Limb (tissue), 2 donors: Measurements from ENCODE around the gene TRIM3.
"Not testable (repeated sequence)": the region's sequence is repeated elsewhere in the genome, so short reads cannot be mapped to it uniquely, and the experiment has no call there.

ENCODE experiments used
- DNase-seq, 2 donors: peaks; one replicate each; pipeline ENCODE4 v3.0.0-alpha.2; 2016; ENCODE audit errors: extremely low spot score in 2 of 2

TRIM3 gene

DNA sequence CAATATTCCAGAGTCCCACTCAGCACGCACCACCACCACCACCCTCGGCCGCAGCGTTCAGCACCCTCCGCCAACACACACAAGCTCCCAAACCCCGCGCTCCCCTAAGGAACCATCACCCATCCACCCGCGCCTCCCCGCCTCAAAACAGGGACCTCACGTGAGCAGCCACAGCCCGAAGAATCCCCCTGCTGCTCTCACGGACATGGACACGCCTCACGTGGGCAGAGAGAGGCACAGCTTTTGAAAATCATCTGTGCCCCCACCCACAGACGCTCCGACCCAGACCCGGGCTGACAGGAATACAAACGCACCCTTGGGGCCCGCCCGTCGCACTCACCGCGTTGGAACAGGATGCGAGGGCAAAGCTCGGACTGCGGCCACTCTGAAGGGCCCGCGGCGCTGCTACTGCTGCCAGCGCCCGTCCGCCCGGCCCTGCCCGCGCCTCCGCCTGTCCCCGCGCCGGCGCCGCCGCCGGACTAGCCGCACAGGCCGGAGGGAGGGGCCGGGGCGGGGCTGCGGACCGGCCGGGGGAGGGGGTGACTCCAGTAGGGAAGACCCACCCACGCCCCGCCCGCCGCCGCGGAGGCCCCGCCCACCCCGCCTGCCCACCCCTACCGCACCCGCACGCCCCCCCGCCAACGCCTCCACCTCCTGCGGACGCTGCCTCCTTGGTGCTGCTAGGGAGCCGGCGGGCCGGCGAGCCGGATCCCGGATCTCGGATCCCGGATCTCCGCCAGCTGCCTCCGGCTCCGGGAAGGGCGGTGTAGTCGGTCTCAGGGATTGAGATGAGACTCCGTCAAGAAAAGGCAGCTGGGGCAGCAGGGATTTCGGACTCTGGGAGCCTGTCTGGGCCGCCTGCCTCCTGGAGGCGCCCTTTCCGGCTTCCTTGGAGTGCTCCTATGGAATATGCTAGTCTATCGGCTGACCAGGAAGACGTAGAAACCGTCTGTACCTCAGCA, at the start of gene TRIM3:
Gene TRIM3 (minus strand): TSS at position 491 of the 962 bp plus-strand sequence. CDS start 8,246 bp downstream, outside the sequence.
- DNase-seq, result peak; percentile 88 to 98

DNA sequence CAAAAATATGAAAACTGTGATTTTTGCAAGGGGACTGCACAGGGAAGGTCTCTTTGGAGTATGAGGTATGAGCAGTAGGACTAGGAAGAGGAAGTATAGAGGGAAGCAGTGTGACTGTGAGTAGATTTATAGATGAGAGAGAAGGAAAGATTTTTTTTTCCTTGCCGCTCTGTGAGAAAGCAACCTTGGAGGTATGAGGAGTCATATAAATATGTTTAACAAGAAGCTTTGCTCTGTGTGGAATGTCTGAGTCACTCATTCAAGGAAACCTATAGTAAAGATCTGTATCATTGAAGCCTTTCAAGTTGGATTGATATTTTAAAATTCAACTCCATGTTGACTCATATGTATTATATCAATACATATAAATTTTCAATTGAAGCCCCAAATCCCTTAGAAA, 49.5 kb upstream of the TRIM3 start:
- no peak for DNase-seq

DNA sequence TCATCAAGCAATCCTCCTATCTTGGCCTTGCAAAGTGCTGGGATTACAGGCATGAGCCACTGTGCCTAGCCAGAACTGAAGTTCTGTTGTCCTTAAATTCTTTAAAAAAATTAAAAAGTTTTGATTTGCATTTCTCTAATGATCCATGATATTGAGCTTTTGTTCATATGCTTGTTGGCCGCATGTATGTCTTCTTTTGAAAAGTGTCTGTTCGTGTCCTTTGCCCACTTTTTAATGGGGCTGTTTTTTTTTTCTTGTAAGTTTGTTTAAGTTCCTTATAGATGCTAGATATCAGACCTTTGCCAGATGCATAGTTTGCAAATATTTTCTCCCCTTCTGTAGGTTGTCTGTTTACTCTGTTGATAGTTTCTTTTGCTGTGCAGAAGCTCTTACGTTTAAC, 48.2 kb upstream of the TRIM3 start:
- DNase-seq, result not testable (repeated sequence)

DNA sequence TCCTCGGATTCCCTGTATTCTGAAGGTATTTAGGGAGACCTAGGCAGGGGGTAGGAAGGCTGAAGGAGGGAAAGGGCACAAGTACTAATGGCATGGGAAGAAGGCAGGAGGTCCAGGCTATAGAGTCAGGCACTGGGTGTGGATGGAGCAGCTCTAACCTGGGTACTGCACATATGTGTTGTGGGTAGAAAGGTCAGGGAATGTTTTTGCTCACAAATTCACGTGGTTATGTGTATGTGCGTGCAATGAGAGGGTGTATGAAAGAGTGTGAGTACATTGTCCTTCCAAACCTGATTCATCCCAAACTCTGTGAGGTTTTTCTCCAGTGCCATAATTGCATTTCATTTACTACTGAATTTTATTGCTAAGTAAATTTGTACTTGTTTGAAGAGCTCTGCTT, 46.5 kb upstream of the TRIM3 start:
- no peak for DNase-seq

DNA sequence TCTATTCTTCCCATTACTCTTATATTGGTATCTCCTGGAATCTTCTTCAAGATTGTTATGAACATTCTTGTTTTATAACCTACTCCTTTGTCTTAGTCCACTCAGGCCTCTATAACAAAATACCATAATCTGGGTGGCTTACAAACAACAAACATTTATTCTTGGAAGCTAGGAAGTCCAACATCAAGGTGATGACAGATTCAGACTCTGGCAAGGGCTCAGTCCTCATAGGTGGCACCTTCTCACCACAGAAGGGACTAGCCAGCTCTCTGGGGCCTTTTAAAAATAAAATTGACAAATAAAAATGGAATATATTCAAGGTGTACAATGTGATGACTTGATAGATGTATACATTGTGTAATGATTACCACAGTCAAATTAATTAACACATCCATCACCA, 43.1 kb upstream of the TRIM3 start:
- DNase-seq, result no peak

DNA sequence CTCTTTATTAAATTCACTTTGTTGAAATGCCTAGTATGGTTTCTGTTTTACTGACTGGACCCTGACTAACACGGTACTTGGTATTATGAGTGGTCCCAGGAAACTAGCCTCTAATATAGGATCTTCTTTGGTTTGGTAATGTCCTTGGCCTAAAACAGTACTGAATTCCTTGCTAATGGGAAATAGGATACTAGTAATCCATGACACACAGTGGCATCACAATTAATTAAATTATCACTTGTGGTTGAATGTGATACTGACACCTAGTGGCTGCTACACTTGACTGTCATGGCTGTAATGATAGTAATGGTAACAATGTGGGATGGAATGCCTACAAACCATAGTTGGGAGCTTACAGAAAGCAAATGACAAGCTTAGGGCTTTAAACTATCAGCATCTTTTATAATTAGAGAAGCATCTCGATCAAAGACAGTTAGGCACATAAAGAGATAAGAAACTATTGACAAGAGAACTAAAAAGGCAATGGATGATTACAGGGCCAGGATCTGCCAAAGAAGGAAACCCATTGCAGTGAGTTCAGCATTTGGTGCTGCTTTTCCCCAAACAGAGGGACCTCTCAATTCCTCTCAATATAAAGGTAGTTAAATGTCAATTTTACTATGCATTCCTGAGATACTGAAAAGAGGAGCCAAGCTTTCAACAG, 32.0 kb upstream of the TRIM3 start:
- DNase-seq, result peak in 1 of 2 donors; percentile 25

DNA sequence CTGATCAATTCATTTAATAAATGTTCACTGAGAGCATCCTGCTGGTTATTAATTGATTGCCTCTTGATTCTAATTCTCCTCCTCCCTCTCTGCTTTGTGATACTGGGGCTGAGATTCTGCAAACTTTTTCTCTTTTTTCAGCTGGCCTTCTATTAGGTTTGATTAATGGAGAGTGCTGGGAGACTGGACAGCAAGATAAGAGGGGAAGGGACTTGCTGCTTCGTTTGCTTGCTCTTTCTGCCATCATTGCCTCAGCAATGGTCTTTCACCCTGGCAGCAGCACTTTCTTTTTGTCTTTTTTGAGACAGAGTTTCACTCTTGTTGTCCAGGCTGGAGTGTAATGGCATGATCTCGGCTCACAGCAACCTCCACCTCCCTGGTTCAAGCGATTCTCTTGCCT, 30.4 kb upstream of the TRIM3 start:
- DNase-seq, result no peak

DNA sequence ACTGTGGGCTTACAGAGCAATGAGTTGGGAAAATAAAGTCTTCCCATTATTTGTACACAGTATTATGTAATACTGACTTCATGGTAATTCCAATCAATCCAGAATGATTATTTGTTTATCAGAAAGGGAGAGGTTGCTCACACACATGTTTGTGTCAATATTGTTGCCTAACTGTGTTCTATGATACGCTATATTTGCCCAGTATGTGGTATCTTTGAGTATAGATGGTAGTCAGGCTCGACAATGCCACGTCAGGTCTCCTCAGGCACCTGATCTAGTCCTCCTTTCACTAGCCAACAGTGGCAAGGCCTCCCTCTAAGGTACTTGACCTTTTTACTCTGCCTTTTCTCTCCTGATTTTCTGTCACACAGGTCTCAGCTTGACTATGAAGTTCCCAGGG, 28.6 kb upstream of the TRIM3 start:
- no peak for DNase-seq

DNA sequence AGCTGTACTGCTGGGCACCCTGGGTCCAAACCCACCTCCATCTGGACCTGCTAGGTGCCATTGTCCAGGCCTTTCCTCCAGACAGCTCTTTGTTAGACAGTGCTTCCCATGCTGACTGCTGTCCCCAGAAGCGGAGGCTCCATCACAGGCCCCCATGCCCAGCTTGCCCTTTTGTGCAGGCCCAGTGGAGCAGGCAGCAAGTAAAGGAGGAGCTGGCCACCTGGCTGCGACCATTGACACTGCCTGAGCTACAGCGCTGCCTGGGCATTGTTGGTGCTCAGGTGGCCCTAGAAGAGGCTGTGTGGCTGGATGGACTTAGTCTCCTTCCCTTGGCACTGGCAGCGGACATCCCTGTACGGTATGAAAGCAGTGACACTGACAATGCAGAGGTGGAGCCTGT, 24.8 kb upstream of the TRIM3 start:
- no peak for DNase-seq

DNA sequence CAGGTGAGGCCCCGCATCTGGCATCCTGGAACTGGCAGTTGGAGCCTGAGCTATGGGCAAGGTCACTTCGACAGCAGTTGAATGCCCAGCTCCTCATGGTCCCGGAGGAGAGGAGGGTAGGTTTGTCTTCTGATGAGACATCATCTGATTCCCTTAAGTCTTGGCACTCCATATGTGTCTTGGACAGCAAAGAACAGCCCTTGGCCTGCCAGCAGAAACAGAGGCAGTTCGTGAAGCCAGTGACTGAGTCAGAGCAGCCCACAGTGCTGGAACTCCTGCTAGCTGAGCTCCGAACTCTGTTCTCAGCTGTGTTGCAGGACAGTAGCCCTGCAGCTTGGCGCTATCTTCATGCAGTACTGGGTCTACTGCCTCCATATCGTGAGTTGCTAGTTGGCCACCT, 24.4 kb upstream of the TRIM3 start:
- no peak for DNase-seq

DNA sequence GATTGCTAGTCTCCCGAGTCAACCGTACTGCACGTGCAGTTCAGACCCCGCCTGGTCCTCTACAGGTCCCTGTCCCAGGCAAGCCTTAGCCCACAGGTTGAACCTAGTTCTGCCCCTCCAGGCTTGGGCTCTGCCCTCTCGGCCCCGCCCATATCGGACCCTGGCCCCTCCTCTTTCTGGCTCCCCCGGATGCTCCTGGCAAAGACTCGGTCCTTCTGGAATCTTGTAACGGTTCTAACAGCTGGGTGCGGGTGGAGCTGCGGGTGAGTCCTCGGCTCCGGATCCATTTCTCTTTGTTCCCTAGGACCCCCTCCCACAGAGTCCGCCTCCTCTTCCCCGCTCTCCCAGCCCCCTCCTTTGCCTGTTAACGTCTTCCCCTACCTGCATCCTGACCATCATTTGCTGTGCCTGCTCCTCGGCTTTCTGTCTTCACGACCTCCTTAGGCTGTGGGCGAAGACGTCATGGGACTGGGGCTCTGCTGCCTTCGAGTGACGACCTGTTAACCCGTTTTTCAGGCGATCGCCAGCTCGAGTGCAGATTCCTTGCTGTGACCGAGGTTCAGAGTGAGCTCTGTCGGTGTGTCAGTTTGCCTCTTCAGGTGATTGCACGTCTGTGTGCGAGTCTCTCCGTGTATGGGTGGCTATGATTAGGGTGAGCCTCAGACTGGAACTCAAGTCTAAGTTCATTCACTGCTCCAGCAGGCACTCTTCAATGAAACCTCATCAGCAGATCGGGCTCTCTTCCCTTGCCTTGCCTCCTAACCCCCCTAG, 23.5 kb upstream of the TRIM3 start, which contains the start of gene DNHD1:
Gene DNHD1 (plus strand): TSS at position 212 of the 771 bp plus-strand sequence. CDS start 936 bp downstream, outside the sequence.
- DNase-seq, result peak in 1 of 2 donors; percentile 55

DNA sequence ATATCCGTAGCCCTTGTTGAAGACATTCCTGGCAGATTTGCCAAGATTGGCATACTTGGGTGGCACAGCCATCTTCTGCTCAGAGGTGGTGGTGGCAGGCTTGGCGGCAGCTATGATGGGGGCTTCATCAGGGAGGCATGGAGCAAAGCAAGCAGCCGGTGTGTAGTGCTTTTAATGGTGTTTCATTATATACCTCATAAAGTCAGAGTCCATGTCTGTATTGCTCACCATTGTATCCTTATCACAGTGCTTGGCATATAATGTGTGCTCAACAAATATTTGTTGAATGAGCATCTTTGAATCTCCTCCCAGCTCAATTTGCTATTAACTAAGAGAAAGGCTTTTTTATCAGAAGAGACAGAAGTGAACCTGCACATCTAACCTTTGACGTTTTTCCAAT, 15.6 kb upstream of the TRIM3 start:
- DNase-seq, result no peak

DNA sequence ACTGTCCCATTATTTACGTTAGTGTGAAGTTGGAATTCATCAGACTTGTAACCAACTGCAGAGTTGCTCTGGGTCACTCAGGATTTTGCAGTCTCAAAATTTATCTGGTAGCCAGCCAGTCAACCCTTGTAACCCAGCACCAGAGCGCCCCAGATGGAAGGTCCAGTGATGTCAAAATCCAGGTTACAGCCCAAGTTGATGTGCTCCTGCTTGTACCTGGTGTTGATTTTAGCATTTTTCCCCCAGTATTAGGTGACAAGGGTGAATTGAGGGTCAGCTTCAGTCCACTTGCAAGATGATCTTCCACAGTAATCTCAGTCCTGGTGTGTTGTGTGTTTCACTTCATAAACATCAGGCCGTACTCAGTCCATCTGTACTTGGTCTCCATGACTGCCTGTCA, 15.1 kb upstream of the TRIM3 start:
- no peak for DNase-seq

DNA sequence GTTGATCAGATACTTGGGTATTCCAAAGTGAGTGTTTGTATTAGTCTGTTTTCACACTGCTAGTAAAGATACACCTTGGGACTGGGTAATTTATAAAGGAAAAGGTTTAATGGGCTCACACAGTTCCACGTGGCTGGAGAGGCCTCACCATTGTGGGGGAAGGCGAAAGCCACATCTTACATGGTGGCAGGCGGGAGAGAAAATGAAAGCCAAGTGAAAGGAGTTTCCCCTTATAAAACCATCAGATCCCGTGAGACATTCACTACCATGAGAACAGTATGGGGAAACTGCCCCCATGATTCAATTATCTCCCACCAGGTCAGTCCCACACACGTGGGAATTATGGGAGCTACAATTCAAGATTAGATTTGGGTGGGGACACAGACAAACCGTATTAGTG, 14.6 kb upstream of the TRIM3 start:
- DNase-seq, result no peak

DNA sequence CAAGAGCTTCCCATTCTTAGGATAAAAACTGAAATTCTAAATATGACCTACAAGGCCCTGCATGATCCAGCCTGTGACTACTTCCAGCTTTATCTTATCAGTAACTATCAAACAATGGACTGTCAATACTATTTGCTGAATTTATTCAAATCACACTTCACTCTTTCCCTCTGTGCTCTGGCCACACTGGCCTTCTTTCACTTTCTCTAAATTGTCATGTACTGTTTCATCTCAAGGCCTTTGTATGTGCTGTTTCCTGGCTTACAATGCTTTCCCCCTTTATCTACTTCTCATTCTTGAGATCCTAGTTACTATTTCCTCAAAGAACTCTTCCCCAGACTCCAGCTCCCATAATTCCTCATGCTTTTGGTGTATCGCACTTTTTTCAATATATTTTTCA, 13.2 kb upstream of the TRIM3 start:
- no peak for DNase-seq

DNA sequence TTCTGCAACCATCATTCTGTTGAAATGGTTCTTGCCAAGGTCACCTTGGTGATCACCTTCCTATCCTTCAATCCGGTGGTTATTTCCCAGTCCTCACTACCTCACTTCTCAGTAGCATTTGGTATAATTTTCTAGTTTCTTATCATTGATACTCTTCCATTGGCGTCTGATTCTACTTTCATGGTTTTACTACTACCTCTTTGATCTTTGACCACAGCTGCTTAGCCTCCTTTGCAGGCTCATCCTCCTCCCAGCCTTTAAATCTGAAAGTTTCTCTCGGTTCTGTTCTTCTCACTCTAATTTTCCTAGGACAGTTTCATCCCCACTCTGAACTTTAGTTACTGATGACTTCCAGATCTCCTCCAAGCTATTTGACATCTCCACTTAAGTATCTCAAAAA, 12.5 kb upstream of the TRIM3 start:
- no peak for DNase-seq

DNA sequence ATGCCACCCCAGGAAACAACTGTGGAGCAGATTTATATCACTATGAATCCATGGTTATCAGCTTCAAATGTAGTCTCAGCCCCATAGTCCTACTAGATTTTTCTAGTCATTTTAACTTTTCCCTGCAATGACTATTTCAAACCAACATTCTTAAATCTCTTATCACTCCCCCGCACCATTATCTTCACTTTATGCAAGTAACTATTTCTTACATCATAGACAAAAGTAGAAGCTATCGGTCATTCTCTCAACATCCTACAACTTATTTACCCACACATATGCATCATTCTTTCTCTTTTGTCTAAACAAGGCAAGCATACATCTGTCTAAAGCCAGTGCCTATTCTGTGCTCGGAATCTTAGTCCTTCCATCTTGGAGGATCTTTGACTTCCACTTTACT, 11.9 kb upstream of the TRIM3 start:
- DNase-seq, result no peak

DNA sequence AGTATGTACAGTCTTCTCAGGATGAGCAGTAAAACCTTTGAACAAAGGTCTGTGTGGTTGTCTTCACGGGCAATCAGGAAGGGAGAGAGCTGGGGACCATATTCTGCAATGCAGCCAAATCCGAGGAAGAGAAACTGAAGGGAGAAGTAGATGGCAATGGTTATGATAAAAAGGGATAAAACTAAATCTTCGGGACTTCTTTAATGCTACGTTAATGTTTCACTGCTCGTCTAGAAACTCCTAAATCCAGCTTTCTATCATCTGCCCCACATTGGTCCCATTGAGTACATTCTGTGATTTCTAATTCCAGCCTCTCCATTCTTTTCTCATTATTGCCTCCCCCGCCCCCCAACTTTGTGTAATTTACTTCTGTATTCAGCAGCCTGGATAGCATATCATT, 9.3 kb upstream of the TRIM3 start:
- DNase-seq, result no peak

DNA sequence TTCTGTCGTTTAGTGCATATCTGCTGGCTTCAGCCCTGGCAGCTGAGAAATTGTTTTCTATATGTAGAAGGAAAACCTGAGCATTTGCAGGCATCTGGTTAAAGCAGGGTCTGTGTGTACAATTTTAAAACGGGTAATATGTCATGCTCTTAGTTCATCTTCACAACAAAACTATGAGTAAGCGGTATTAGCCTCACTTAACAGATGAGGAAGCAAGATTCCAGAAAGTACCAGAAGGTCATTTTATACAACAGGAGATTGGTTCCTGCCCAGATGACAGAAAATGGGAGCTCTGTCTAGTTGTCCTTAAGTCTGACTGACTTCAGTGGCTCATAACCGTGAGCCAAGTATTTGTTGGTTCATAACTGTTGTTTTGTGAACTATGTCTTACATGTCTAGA, 8.7 kb upstream of the TRIM3 start:
- DNase-seq, result no peak

DNA sequence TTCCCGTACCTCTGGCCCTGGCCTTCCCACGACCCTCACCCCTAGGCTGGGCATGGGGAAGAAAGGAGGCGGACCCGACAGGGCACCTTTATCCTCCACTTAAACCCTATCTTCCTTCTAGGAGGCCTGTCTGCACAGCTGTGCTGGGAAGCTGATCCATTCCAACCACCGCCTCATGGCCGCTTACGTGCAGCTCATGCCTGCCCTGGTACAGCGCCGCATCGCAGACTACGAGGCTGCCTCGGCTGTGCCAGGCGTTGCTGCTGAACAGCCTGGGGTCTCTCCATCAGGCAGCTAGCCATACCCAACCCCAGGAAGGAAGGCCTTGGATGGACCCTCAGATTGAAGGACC, 8.2 kb upstream of the TRIM3 start:
- DNase-seq, result no peak

DNA sequence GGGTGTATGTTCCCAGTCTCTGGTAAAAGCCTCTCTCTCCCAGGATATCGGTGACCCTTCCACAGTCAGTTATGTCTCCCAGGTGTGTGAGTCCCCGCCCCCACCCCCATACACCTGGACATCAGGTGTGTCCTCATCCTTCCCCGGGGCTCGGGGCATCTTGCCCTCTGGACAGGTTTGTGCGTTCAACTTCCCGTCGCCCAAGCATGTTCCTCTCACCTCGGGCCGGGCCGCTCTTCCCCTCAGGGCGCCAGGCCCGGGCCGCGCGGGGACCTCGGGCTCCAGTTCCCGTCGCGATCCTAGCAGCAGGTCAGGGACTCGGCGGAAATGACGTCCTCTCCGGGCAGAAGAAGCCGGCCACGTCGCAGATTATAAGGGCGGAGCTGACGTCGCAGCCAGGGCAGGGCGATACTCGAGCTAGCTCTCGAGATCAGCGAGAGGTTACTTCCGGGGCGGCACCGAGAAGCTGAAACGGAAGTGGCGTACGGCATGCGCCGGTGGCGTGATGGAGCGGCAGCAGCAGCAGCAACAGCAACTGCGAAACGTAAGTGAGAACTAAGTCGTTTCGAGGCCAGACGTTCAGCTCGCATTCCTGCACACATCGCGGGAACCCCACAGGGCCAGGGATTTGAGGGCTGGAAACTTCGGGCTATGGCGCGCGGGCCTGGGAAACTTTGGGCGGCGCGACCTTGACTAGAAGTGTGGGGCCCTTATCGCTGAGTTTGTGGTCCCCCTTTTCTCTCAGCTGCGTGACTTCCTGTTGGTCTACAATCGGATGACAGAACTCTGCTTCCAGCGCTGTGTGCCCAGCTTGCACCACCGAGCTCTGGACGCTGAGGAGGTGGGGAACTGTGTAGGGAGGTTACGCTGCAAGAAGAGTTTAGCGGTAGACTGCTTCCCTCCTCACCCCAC, 7.5 kb upstream of the TRIM3 start, which contains the start of the genes ARFIP2 and TIMM10B:
Gene ARFIP2 (minus strand): TSS at position 320 of the 912 bp plus-strand sequence. CDS start 910 bp downstream, outside the sequence.
Gene TIMM10B (plus strand): TSS at position 490 of the 912 bp plus-strand sequence. CDS start 16 bp downstream, at position 506.
- peak; percentile 97 to 99 for DNase-seq
